ENCODE results near the gene FCER1G.
A peak's percentile ranks its signal among the peaks of the same experiment; 100 is the strongest.
"Not testable (repeated sequence)": the region's sequence is repeated elsewhere in the genome, so short reads cannot be mapped to it uniquely, and the experiment has no call there.

Gene FCER1G

GRCh38 chr1:161207173-161207572 lies 7.9 kb upstream of the FCER1G start:
- DNase-seq (ENCODE audit: low read depth) = no peak

GRCh38 chr1:161209790-161210409 lies 5.2 kb upstream of the FCER1G start:
- peak; percentile 48 for DNase-seq (ENCODE audit: low read depth)

GRCh38 chr1:161214369-161214768 lies 726 bp upstream of the FCER1G start:
- DNase-seq (ENCODE audit: low read depth) = no peak

GRCh38 chr1:161216945-161217712 lies 2.0 kb downstream of the FCER1G start:
- no peak for DNase-seq (ENCODE audit: low read depth)

GRCh38 chr1:161217831-161218230 lies 2.7 kb downstream of the FCER1G start:
- DNase-seq (ENCODE audit: low read depth) = no peak

GRCh38 chr1:161218301-161219077 lies 3.4 kb downstream of the FCER1G start:
- no peak for DNase-seq (ENCODE audit: low read depth)

GRCh38 chr1:161219078-161219892 lies 4.2 kb downstream of the FCER1G start:
- no peak for DNase-seq (ENCODE audit: low read depth)

GRCh38 chr1:161220002-161220401 lies 4.9 kb downstream of the FCER1G start:
- no peak for DNase-seq (ENCODE audit: low read depth)

- DNase-seq (ENCODE audit: low read depth) = no peak
Measured at GRCh38 chr1:161222175-161223019, 7.3 kb downstream of the FCER1G start.

- no peak for DNase-seq (ENCODE audit: low read depth)
Measured at GRCh38 chr1:161223805-161224694, 9.0 kb downstream of the FCER1G start.

- not testable (repeated sequence) for DNase-seq (ENCODE audit: low read depth)
Measured at GRCh38 chr1:161224695-161225087, 9.6 kb downstream of the FCER1G start.

- DNase-seq (ENCODE audit: low read depth) = no peak
Measured at GRCh38 chr1:161225178-161225533, 10.1 kb downstream of the FCER1G start.

GRCh38 chr1:161225534-161226319 lies 10.6 kb downstream of the FCER1G start, which contains the start of gene TOMM40L:
TSS of gene TOMM40L (plus strand) at chr1:161226060. CDS start at chr1:161226490, 430 bp downstream.
- DNase-seq (ENCODE audit: low read depth) = peak; percentile 71

- DNase-seq (ENCODE audit: low read depth) = no peak
Measured at GRCh38 chr1:161226320-161226711, 11.2 kb downstream of the FCER1G start.

- no peak for DNase-seq (ENCODE audit: low read depth)
Measured at GRCh38 chr1:161226759-161227158, 11.7 kb downstream of the FCER1G start.

- peak; percentile 87 for DNase-seq (ENCODE audit: low read depth)
Measured at GRCh38 chr1:161227196-161227871, 12.2 kb downstream of the FCER1G start.

- DNase-seq (ENCODE audit: low read depth) = no peak
Measured at GRCh38 chr1:161228032-161228431, 12.9 kb downstream of the FCER1G start.

- no peak for DNase-seq (ENCODE audit: low read depth)
Measured at GRCh38 chr1:161229896-161230295, 14.8 kb downstream of the FCER1G start.

- no peak for DNase-seq (ENCODE audit: low read depth)
Measured at GRCh38 chr1:161230762-161231161, 15.7 kb downstream of the FCER1G start.
